ENCODE results near the gene PGR. TPM values are rescaled to one million over a fixed set of nuclear protein-coding genes. Genes with fewer than 3 reads are reported as not detected.

The PGR gene
- total and polyA plus RNA-seq, 2 of the 8 experiments (the other 6 are each of a cell fraction or from before 2014, with no cell fraction given) = 0.03 to 0.35 TPM

- Histone ChIP-seq H3K27ac (ENCODE audit: low read depth, low read length) (no peak overlapping the region), H3K56ac (replicated peaks; ENCODE audit: insufficient read length, low read depth, low read length) (no peak overlapping the region), H4K5ac (ENCODE audit: insufficient read length, low read depth, low read length) (no peak overlapping the region), H3K79me1 (ENCODE audit: low read depth, low read length) (no peaks in the 10 kb centered on the region), H4K20me1 (replicated peaks in 1 of 2; ENCODE audit: control insufficient read depth in 1 of 2, insufficient read depth in 2 of 2, low read length in 2 of 2) (no peaks in the 10 kb centered on the region), H2AK5ac (ENCODE audit: low read depth, low read length) (no peak overlapping the region), H3K4ac (replicated peaks; ENCODE audit: insufficient read length, low read depth, low read length) (no peak overlapping the region), H3K9me3 (ENCODE audit: insufficient read depth in 2 of 2, low read depth in 1 of 2, low read length in 1 of 2) (no peaks in the 10 kb centered on the region), H2BK20ac (ENCODE audit: low read length) (no peak overlapping the region), H2BK5ac (ENCODE audit: low read depth, low read length) (no peak overlapping the region), H3K23me2 (ENCODE audit: low read depth, low read length) (no peaks in the 10 kb centered on the region), H3K9ac (replicated peaks in 1 of 4; ENCODE audit: extremely low read depth in 1 of 4, low read depth in 3 of 4, low read length in 3 of 4) (no peak overlapping the region), H3K14ac (ENCODE audit: insufficient read length) (no peak overlapping the region), H2BK12ac (ENCODE audit: low read depth, low read length) (no peak overlapping the region), H3K18ac (ENCODE audit: extremely low read depth, low read length) (no peak overlapping the region), H2AFZ (ENCODE audit: low read length) (no peak overlapping the region), H2BK120ac (replicated peaks; ENCODE audit: low read depth, low read length) (no peak overlapping the region), H3K23ac (ENCODE audit: insufficient read length) (no peak overlapping the region), H3K36me3 (ENCODE audit: control insufficient read depth in 2 of 4, insufficient read depth in 4 of 4, low read length in 3 of 4) (no peaks in the 10 kb centered on the region), H3K4me1 (replicated peaks in 1 of 4; ENCODE audit: control insufficient read depth in 3 of 4, insufficient read depth in 4 of 4, low read length in 3 of 4) (no peaks in the 10 kb centered on the region), H3K27me3 (replicated peaks in 1 of 4; ENCODE audit: control insufficient read depth in 3 of 4, extremely low read depth in 1 of 4, insufficient read depth in 3 of 4, low read length in 3 of 4) (no peaks in the 10 kb centered on the region), H4K8ac (ENCODE audit: extremely low read depth, insufficient read depth, low read length) (no peak overlapping the region), H3K4me3 (ENCODE audit: extremely low read depth in 1 of 4, insufficient read depth in 2 of 4, low read depth in 3 of 4, low read length in 4 of 4) (no peak overlapping the region), H3K79me2 (ENCODE audit: control insufficient read depth in 1 of 2, insufficient read depth in 2 of 2, low read length in 2 of 2) (no peaks in the 10 kb centered on the region), H2BK15ac (ENCODE audit: low read length) (no peak overlapping the region), H3K4me2 (ENCODE audit: insufficient read depth in 1 of 2, low read depth in 2 of 2, low read length in 2 of 2) (no peak overlapping the region), H4K91ac (replicated peaks; ENCODE audit: insufficient read length, low read length) (no peak overlapping the region)
- DNase-seq (ENCODE audit: low read depth in 1 of 2, low spot score in 2 of 2) = no peak
- no peak for FAIRE-seq
- CTCF ChIA-PET (ENCODE audit: partially characterized antibody) = no interaction called here
- POLR2A ChIA-PET (ENCODE audit: partially characterized antibody) = no interaction called here
- whole genome bisulfite sequencing, 2 experiments (ENCODE audit: extremely low coverage in 1 of 2, insufficient coverage in 1 of 2, insufficient read length in 1 of 2, insufficient replicate concordance in 2 of 2, low coverage in 1 of 2, low lambda C conversion rate in 2 of 2, missing lambda C conversion rate in 1 of 2) = 92% methylated on average over 2 of the region's 2 CpGs; no CpG with 5 or more reads in 1 of the 2 experiments
- TF ChIP-seq RNF2 (IDR thresholded peaks at IDR 0.05; ENCODE audit: borderline replicate concordance, low read depth, low read length, missing control alignments, poor library complexity, severe bottlenecking) = no peak
- TF ChIP-seq TAF1 (IDR thresholded peaks at IDR 0.05; ENCODE audit: low read depth, low read length) = no peak
- TF ChIP-seq NANOG (IDR thresholded peaks at IDR 0.05; ENCODE audit: insufficient read depth, low read depth, low read length, poor library complexity, severe bottlenecking) = no peak
- no peak for TF ChIP-seq EGR1 (IDR thresholded peaks at IDR 0.05; ENCODE audit: borderline replicate concordance, low read depth, low read length)
- no peak for TF ChIP-seq TAF7 (optimal IDR thresholded peaks at IDR 0.05; ENCODE audit: borderline replicate concordance, low read depth, low read length)
- TF ChIP-seq TEAD4 (IDR thresholded peaks at IDR 0.05; ENCODE audit: low read depth, low read length) = no peak
- no peak for TF ChIP-seq HDAC2 (IDR thresholded peaks at IDR 0.05; ENCODE audit: borderline replicate concordance in 1 of 2, low read depth in 2 of 2, low read length in 2 of 2)
- TF ChIP-seq JUN (IDR thresholded peaks at IDR 0.05; ENCODE audit: low read depth, low read length) = no peak
- no peak for TF ChIP-seq CREB1 (IDR thresholded peaks at IDR 0.05)
- TF ChIP-seq SRF (IDR thresholded peaks at IDR 0.05; ENCODE audit: low read depth, low read length) = no peak
- TF ChIP-seq E2F6 (IDR thresholded peaks at IDR 0.05) = no peak
- no peak for TF ChIP-seq RFX5 (IDR thresholded peaks at IDR 0.05; ENCODE audit: borderline replicate concordance, low read depth, low read length)
These were observed 82.7 kb downstream of the PGR start for GRCh38 chr11:101046947-101047346.
